ENCODE data around the gene AARS2.
A peak's percentile ranks its signal among the peaks of the same experiment; 100 is the strongest.
"Not testable (repeated sequence)": the region's sequence is repeated elsewhere in the genome, so short reads cannot be mapped to it uniquely, and the experiment has no call there.

AARS2 gene

GRCh38 chr6:44332585-44332984 lies 19.4 kb upstream of the AARS2 start:
- Histone ChIP-seq H3K9ac (ENCODE audit: low read length) (no peak overlapping the region), H2AK5ac (ENCODE audit: low read length, severe bottlenecking) (no peak overlapping the region), H3K27ac (ENCODE audit: low read length, poor library complexity, severe bottlenecking) (no peak overlapping the region), H2BK12ac (ENCODE audit: low read length in 2 of 2) (no peak overlapping the region), H4K8ac (ENCODE audit: low read length) (no peak overlapping the region), H3K4me3 (ENCODE audit: insufficient read depth in 1 of 2, low read depth in 1 of 2, low read length in 2 of 2) (no peak overlapping the region), H2AFZ (ENCODE audit: low read depth, low read length) (no peak overlapping the region), H3K79me1 (replicated peaks; ENCODE audit: low read length, poor library complexity, severe bottlenecking) (no peaks in the 10 kb centered on the region), H2BK120ac (ENCODE audit: low read depth, low read length) (no peak overlapping the region), H3K36me3 (ENCODE audit: control insufficient read depth in 1 of 2, insufficient read depth in 2 of 2, low read depth in 1 of 2, low read length in 2 of 2) (no peaks in the 10 kb centered on the region), H3K18ac (ENCODE audit: low read depth in 1 of 2, low read length in 2 of 2) (no peak overlapping the region), H3K4ac (ENCODE audit: low read depth in 1 of 2, low read length in 2 of 2) (no peak overlapping the region), H2BK15ac (ENCODE audit: low read depth, poor library complexity, severe bottlenecking) (no peak overlapping the region), H3K23ac (ENCODE audit: low read length in 2 of 2) (no peak overlapping the region), H2BK5ac (ENCODE audit: low read depth, low read length, poor library complexity, severe bottlenecking) (no peak overlapping the region), H3K4me2 (ENCODE audit: low read length, poor library complexity, severe bottlenecking) (no peak overlapping the region), H3K14ac (ENCODE audit: low read length in 2 of 2) (no peak overlapping the region), H4K91ac (ENCODE audit: low read length) (no peak overlapping the region), H3K27me3 (ENCODE audit: control insufficient read depth in 1 of 2, insufficient read depth in 1 of 2, low read length in 2 of 2) (peaks cover 52 to 69% of the 10 kb centered on the region in 2 experiments), H3K9me3 (ENCODE audit: control insufficient read depth, low read length) (no peaks in the 10 kb centered on the region), H3K4me1 (ENCODE audit: control insufficient read depth, insufficient read depth, low read depth, low read length) (no peaks in the 10 kb centered on the region)
- DNase-seq = peak; percentile 26
- 54% methylated on average over 7 of the region's 7 CpGs for WGBS

- Histone ChIP-seq H3K9ac (ENCODE audit: low read length) (no peak overlapping the region), H2BK5ac (ENCODE audit: low read depth, low read length, poor library complexity, severe bottlenecking) (no peak overlapping the region), H2AK5ac (ENCODE audit: low read length, severe bottlenecking) (no peak overlapping the region), H2AFZ (ENCODE audit: low read depth, low read length) (no peak overlapping the region), H3K23ac (ENCODE audit: low read length in 2 of 2) (no peak overlapping the region), H2BK15ac (ENCODE audit: low read depth, poor library complexity, severe bottlenecking) (no peak overlapping the region), H2BK12ac (ENCODE audit: low read length in 2 of 2) (no peak overlapping the region), H3K36me3 (ENCODE audit: control insufficient read depth in 1 of 2, insufficient read depth in 2 of 2, low read depth in 1 of 2, low read length in 2 of 2) (no peaks in the 10 kb centered on the region), H3K27me3 (ENCODE audit: control insufficient read depth in 1 of 2, insufficient read depth in 1 of 2, low read length in 2 of 2) (peaks cover 34 to 67% of the 10 kb centered on the region in 2 experiments), H4K8ac (ENCODE audit: low read length) (no peak overlapping the region), H4K91ac (ENCODE audit: low read length) (no peak overlapping the region), H3K9me3 (ENCODE audit: control insufficient read depth, low read length) (no peaks in the 10 kb centered on the region), H3K18ac (ENCODE audit: low read depth in 1 of 2, low read length in 2 of 2) (no peak overlapping the region), H3K4me3 (ENCODE audit: insufficient read depth in 1 of 2, low read depth in 1 of 2, low read length in 2 of 2) (no peak overlapping the region), H3K4ac (ENCODE audit: low read depth in 1 of 2, low read length in 2 of 2) (no peak overlapping the region), H3K4me1 (ENCODE audit: control insufficient read depth, insufficient read depth, low read depth, low read length) (no peaks in the 10 kb centered on the region), H2BK120ac (ENCODE audit: low read depth, low read length) (no peak overlapping the region), H3K27ac (ENCODE audit: low read length, poor library complexity, severe bottlenecking) (no peak overlapping the region), H3K79me1 (replicated peaks; ENCODE audit: low read length, poor library complexity, severe bottlenecking) (no peaks in the 10 kb centered on the region), H3K14ac (ENCODE audit: low read length in 2 of 2) (no peak overlapping the region), H3K4me2 (ENCODE audit: low read length, poor library complexity, severe bottlenecking) (no peak overlapping the region)
- no peak for DNase-seq
- 65% methylated on average over 5 of the region's 5 CpGs for WGBS
Observed at GRCh38 chr6:44329858-44330257, 16.7 kb upstream of the AARS2 start.

- not testable (repeated sequence) for H2BK5ac ChIP-seq (ENCODE audit: low read depth, low read length, poor library complexity, severe bottlenecking); H2BK120ac ChIP-seq (ENCODE audit: low read depth, low read length); H2AFZ ChIP-seq (ENCODE audit: low read depth, low read length); H2BK15ac ChIP-seq (ENCODE audit: low read depth, poor library complexity, severe bottlenecking); H3K79me1 ChIP-seq (replicated peaks; ENCODE audit: low read length, poor library complexity, severe bottlenecking); DNase-seq; H3K14ac ChIP-seq (ENCODE audit: low read length in 2 of 2); H3K4me1 ChIP-seq (ENCODE audit: control insufficient read depth, insufficient read depth, low read depth, low read length); H3K18ac ChIP-seq (ENCODE audit: low read depth in 1 of 2, low read length in 2 of 2); H2BK12ac ChIP-seq (ENCODE audit: low read length in 2 of 2); H3K27ac ChIP-seq (ENCODE audit: low read length, poor library complexity, severe bottlenecking); H4K91ac ChIP-seq (ENCODE audit: low read length); H3K9ac ChIP-seq (ENCODE audit: low read length); H3K4ac ChIP-seq (ENCODE audit: low read depth in 1 of 2, low read length in 2 of 2); H3K23ac ChIP-seq (ENCODE audit: low read length in 2 of 2); H3K36me3 ChIP-seq (ENCODE audit: control insufficient read depth in 1 of 2, insufficient read depth in 2 of 2, low read depth in 1 of 2, low read length in 2 of 2); H3K4me2 ChIP-seq (ENCODE audit: low read length, poor library complexity, severe bottlenecking); H3K9me3 ChIP-seq (ENCODE audit: control insufficient read depth, low read length); H2AK5ac ChIP-seq (ENCODE audit: low read length, severe bottlenecking); H3K4me3 ChIP-seq (ENCODE audit: insufficient read depth in 1 of 2, low read depth in 1 of 2, low read length in 2 of 2); H4K8ac ChIP-seq (ENCODE audit: low read length)
- WGBS = 60% methylated on average over 2 of the region's 9 CpGs
- peaks cover 34 to 58% of the 10 kb centered on the region in 2 experiments for H3K27me3 ChIP-seq (ENCODE audit: control insufficient read depth in 1 of 2, insufficient read depth in 1 of 2, low read length in 2 of 2)
Observed at GRCh38 chr6:44328203-44328602, 15.1 kb upstream of the AARS2 start.

GRCh38 chr6:44327760-44328159 lies 14.6 kb upstream of the AARS2 start:
- Histone ChIP-seq H3K4ac (ENCODE audit: low read depth in 1 of 2, low read length in 2 of 2) (no peak overlapping the region), H2BK5ac (ENCODE audit: low read depth, low read length, poor library complexity, severe bottlenecking) (no peak overlapping the region), H3K23ac (ENCODE audit: low read length in 2 of 2) (no peak overlapping the region), H3K9me3 (ENCODE audit: control insufficient read depth, low read length) (no peaks in the 10 kb centered on the region), H2BK120ac (ENCODE audit: low read depth, low read length) (no peak overlapping the region), H3K18ac (ENCODE audit: low read depth in 1 of 2, low read length in 2 of 2) (no peak overlapping the region), H3K36me3 (ENCODE audit: control insufficient read depth in 1 of 2, insufficient read depth in 2 of 2, low read depth in 1 of 2, low read length in 2 of 2) (no peaks in the 10 kb centered on the region), H2AK5ac (ENCODE audit: low read length, severe bottlenecking) (no peak overlapping the region), H3K4me3 (ENCODE audit: insufficient read depth in 1 of 2, low read depth in 1 of 2, low read length in 2 of 2) (no peak overlapping the region), H2BK12ac (ENCODE audit: low read length in 2 of 2) (no peak overlapping the region), H3K14ac (ENCODE audit: low read length in 2 of 2) (no peak overlapping the region), H2AFZ (ENCODE audit: low read depth, low read length) (no peak overlapping the region), H3K9ac (ENCODE audit: low read length) (no peak overlapping the region), H3K27me3 (ENCODE audit: control insufficient read depth in 1 of 2, insufficient read depth in 1 of 2, low read length in 2 of 2) (peaks cover 33 to 60% of the 10 kb centered on the region in 2 experiments), H2BK15ac (ENCODE audit: low read depth, poor library complexity, severe bottlenecking) (no peak overlapping the region), H3K4me1 (ENCODE audit: control insufficient read depth, insufficient read depth, low read depth, low read length) (no peaks in the 10 kb centered on the region), H3K27ac (ENCODE audit: low read length, poor library complexity, severe bottlenecking) (no peak overlapping the region), H3K79me1 (replicated peaks; ENCODE audit: low read length, poor library complexity, severe bottlenecking) (no peaks in the 10 kb centered on the region), H4K91ac (ENCODE audit: low read length) (no peak overlapping the region), H4K8ac (ENCODE audit: low read length) (no peak overlapping the region), H3K4me2 (ENCODE audit: low read length, poor library complexity, severe bottlenecking) (no peak overlapping the region)
- WGBS = 75% methylated on average over 2 of the region's 2 CpGs
- no peak for DNase-seq

Data from mesenchymal stem cell (in vitro differentiated cells and primary cell).